Activated CD4-positive, alpha-beta memory T cell treated with anti-CD3 and anti-CD28 coated beads for 36 hours (primary cell): ENCODE measurements around the gene TMEM91. TPM values are rescaled to one million over a fixed set of nuclear protein-coding genes. Genes with fewer than 3 reads are reported as not detected.
"Not testable (repeated sequence)": the region's sequence is repeated elsewhere in the genome, so short reads cannot be mapped to it uniquely, and the experiment has no call there.

Source experiments
- CTCF ChIA-PET: fragments of 350-600 bp; sonication (Branson Sonifier 250); formaldehyde crosslinking; loops from one replicate; lab custom pipeline; 2021; ENCODE audit warnings: antibody characterized with exemption, inconsistent platforms; lab: Charles Lee
- POLR2A ChIA-PET: fragments of 350-600 bp; sonication (Branson Sonifier 250); formaldehyde crosslinking; loops from one replicate; lab custom pipeline; 2021; ENCODE audit warnings: antibody characterized with exemption; lab: Charles Lee
- DNase-seq: peaks from one replicate; pipeline ENCODE4 v3.0.0-alpha.2; 2020
- H3K27ac Mint-ChIP-seq: one replicate; pipeline ENCODE4 v1.8.0; 2021; ENCODE audit warnings: mixed read lengths
- H3K27me3 Mint-ChIP-seq: one replicate; pipeline ENCODE4 v1.8.0; 2021; ENCODE audit warnings: mixed read lengths
- H3K36me3 Mint-ChIP-seq: one replicate; pipeline ENCODE4 v1.8.0; 2021; ENCODE audit warnings: mixed read lengths
- H3K4me1 Mint-ChIP-seq: one replicate; pipeline ENCODE4 v1.8.0; 2021; ENCODE audit warnings: low read depth, mixed read lengths
- H3K4me3 Mint-ChIP-seq: one replicate; pipeline ENCODE4 v1.8.0; 2021; ENCODE audit warnings: mild to moderate bottlenecking, mixed read lengths
- H3K9me3 Mint-ChIP-seq: one replicate; pipeline ENCODE4 v1.8.0; 2021; ENCODE audit warnings: mixed read lengths
- intact Hi-C: fragments of 100-400 bp; cut with micrococcal nuclease; formaldehyde crosslinking; loops from one replicate; pipeline ENCODE4 v1.15.1; 2023
- total RNA-seq, 2 experiments: library from RNA; stranded (reverse); gene quantifications; one replicate each; pipeline ENCODE4 v1.2.3, GENCODE V29; 2021

The TMEM91 gene
- total RNA-seq, 2 experiments from 2014 or later, result 4.5 to 4.6 TPM

GRCh38 chr19:41402010-41402409, 25.7 kb downstream of the TMEM91 start:
- no peak for DNase-seq
- CTCF ChIA-PET, result interaction anchor here (1.2 kb wide), 1 partner anchor 162 kb away, joined by 4 read pairs; no protein-coding TSS in a partner anchor
- Mint-ChIP-seq H3K36me3 (no peaks in the 10 kb centered on the region), H3K4me1 (peaks cover 27% of the 10 kb centered on the region), H3K27ac (no peak overlapping the region), H3K4me3 (no peak overlapping the region), H3K9me3 (no peaks in the 10 kb centered on the region), H3K27me3 (no peaks in the 10 kb centered on the region)
- POLR2A ChIA-PET, result no interaction called here
- intact Hi-C loops, result no loop called here

GRCh38 chr19:41403181-41403970, 27.0 kb downstream of the TMEM91 start:
- Mint-ChIP-seq H3K4me3 (no peak overlapping the region), H3K4me1 (peaks cover 19% of the 10 kb centered on the region), H3K27me3 (no peaks in the 10 kb centered on the region), H3K27ac (peak overlapping the region; percentile 42), H3K9me3 (no peaks in the 10 kb centered on the region), H3K36me3 (no peaks in the 10 kb centered on the region)
- ChIA-PET CTCF (interaction anchor here (0.6 to 1.2 kb wide), 2 partner anchors 160 to 169 kb away, joined by 3 to 4 read pairs; no protein-coding TSS in a partner anchor), POLR2A (no interaction called here)
- intact Hi-C loops, result no loop called here
- DNase-seq, result no peak

- POLR2A ChIA-PET, result no interaction called here
- no peak overlapping the region for H3K27ac Mint-ChIP-seq
- CTCF ChIA-PET, result no interaction called here
Measured at GRCh38 chr19:41405776-41406175, 29.4 kb downstream of the TMEM91 start.

GRCh38 chr19:41407271-41407670, 30.9 kb downstream of the TMEM91 start:
- no peaks in the 10 kb centered on the region for H3K9me3 Mint-ChIP-seq
- ChIA-PET CTCF (no interaction called here), POLR2A (no interaction called here)
- intact Hi-C loops, result no loop called here
- H3K27me3 Mint-ChIP-seq, result no peaks in the 10 kb centered on the region
- peaks cover 3% of the 10 kb centered on the region for H3K36me3 Mint-ChIP-seq
- H3K4me3 Mint-ChIP-seq, result no peak overlapping the region
- peaks cover 7% of the 10 kb centered on the region for H3K4me1 Mint-ChIP-seq
- no peak for DNase-seq
- H3K27ac Mint-ChIP-seq, result no peak overlapping the region

More at GRCh38 chr19:41405776-41406175, 29.4 kb downstream of the TMEM91 start:
- Mint-ChIP-seq H3K9me3 (no peaks in the 10 kb centered on the region), H3K4me1 (peaks cover 13% of the 10 kb centered on the region), H3K4me3 (no peak overlapping the region), H3K36me3 (no peaks in the 10 kb centered on the region), H3K27me3 (no peaks in the 10 kb centered on the region)
- no peak for DNase-seq
- intact Hi-C loops, result no loop called here

- ChIA-PET POLR2A (interaction anchor here (0.6 kb wide), 1 partner anchor 12 kb away, joined by 3 read pairs; no protein-coding TSS in a partner anchor), CTCF (interaction anchor here (1.0 to 2.7 kb wide), 3 partner anchors 41 to 188 kb away, joined by 3 to 12 read pairs (median 6); no protein-coding TSS in a partner anchor)
- Mint-ChIP-seq H3K4me1 (peaks cover 7% of the 10 kb centered on the region), H3K27ac (no peak overlapping the region), H3K4me3 (no peak overlapping the region), H3K36me3 (peaks cover 3% of the 10 kb centered on the region), H3K9me3 (no peaks in the 10 kb centered on the region), H3K27me3 (no peaks in the 10 kb centered on the region)
- no peak for DNase-seq
- intact Hi-C loops, result no loop called here
Measured at GRCh38 chr19:41408256-41408655, 31.9 kb downstream of the TMEM91 start.

- CTCF ChIA-PET, result interaction anchor here (1.0 to 2.7 kb wide), 3 partner anchors 40 to 188 kb away, joined by 3 to 12 read pairs (median 6); no protein-coding TSS in a partner anchor
- H3K36me3 Mint-ChIP-seq, H3K4me3 Mint-ChIP-seq, DNase-seq, H3K27ac Mint-ChIP-seq, POLR2A ChIA-PET, intact Hi-C loops, H3K4me1 Mint-ChIP-seq, H3K27me3 Mint-ChIP-seq, H3K9me3 Mint-ChIP-seq: not testable (repeated sequence)
Measured at GRCh38 chr19:41408846-41409245, 32.5 kb downstream of the TMEM91 start.

- intact Hi-C loops, result no loop called here
- Mint-ChIP-seq H3K27me3 (no peaks in the 10 kb centered on the region), H3K27ac (no peak overlapping the region), H3K4me3 (no peak overlapping the region), H3K9me3 (no peaks in the 10 kb centered on the region), H3K4me1 (peaks cover 7% of the 10 kb centered on the region), H3K36me3 (peaks cover 9% of the 10 kb centered on the region)
- POLR2A ChIA-PET, result no interaction called here
- CTCF ChIA-PET, result interaction anchor here (1.6 to 2.7 kb wide), 2 partner anchors 40 to 187 kb away, joined by 6 to 12 read pairs; no protein-coding TSS in a partner anchor
- DNase-seq, result no peak
Measured at GRCh38 chr19:41409288-41409687, 33.0 kb downstream of the TMEM91 start.

GRCh38 chr19:41410336-41411054, 34.2 kb downstream of the TMEM91 start:
- Mint-ChIP-seq H3K27ac (no peak overlapping the region), H3K4me1 (peaks cover 7% of the 10 kb centered on the region), H3K4me3 (no peak overlapping the region), H3K27me3 (no peaks in the 10 kb centered on the region), H3K9me3 (no peaks in the 10 kb centered on the region), H3K36me3 (peaks cover 12% of the 10 kb centered on the region)
- DNase-seq, result no peak
- CTCF ChIA-PET, result interaction anchor here (2.7 kb wide), 1 partner anchor 186 kb away, joined by 12 read pairs; no protein-coding TSS in a partner anchor
- intact Hi-C loops, result no loop called here
- POLR2A ChIA-PET, result no interaction called here

- Mint-ChIP-seq H3K27ac (no peak overlapping the region), H3K36me3 (peaks cover 12% of the 10 kb centered on the region), H3K4me1 (peaks cover 7% of the 10 kb centered on the region), H3K4me3 (no peak overlapping the region), H3K27me3 (no peaks in the 10 kb centered on the region), H3K9me3 (no peaks in the 10 kb centered on the region)
- ChIA-PET POLR2A (no interaction called here), CTCF (no interaction called here)
- no peak for DNase-seq
- intact Hi-C loops, result no loop called here
Measured at GRCh38 chr19:41411100-41411967, 35.0 kb downstream of the TMEM91 start.

GRCh38 chr19:41411968-41412265, 35.6 kb downstream of the TMEM91 start:
- Mint-ChIP-seq H3K4me3 (no peak overlapping the region), H3K27ac (no peak overlapping the region), H3K27me3 (no peaks in the 10 kb centered on the region), H3K36me3 (peaks cover 12% of the 10 kb centered on the region), H3K4me1 (peaks cover 7% of the 10 kb centered on the region), H3K9me3 (no peaks in the 10 kb centered on the region)
- POLR2A ChIA-PET, result no interaction called here
- CTCF ChIA-PET, result no interaction called here
- intact Hi-C loops, result no loop called here
- no peak for DNase-seq

GRCh38 chr19:41412953-41413352, 36.6 kb downstream of the TMEM91 start:
- POLR2A ChIA-PET, result no interaction called here
- Mint-ChIP-seq H3K4me1 (peaks cover 7% of the 10 kb centered on the region), H3K4me3 (no peak overlapping the region), H3K27me3 (no peaks in the 10 kb centered on the region), H3K27ac (no peak overlapping the region), H3K9me3 (no peaks in the 10 kb centered on the region), H3K36me3 (peaks cover 12% of the 10 kb centered on the region)
- intact Hi-C loops, result no loop called here
- no peak for DNase-seq
- CTCF ChIA-PET, result no interaction called here

GRCh38 chr19:41413947-41414346, 37.6 kb downstream of the TMEM91 start:
- H3K4me1 Mint-ChIP-seq, result peaks cover 7% of the 10 kb centered on the region
- no peak for DNase-seq
- CTCF ChIA-PET, result no interaction called here
- no peak overlapping the region for H3K27ac Mint-ChIP-seq
- intact Hi-C loops, result no loop called here
- H3K9me3 Mint-ChIP-seq, result no peaks in the 10 kb centered on the region
- no peaks in the 10 kb centered on the region for H3K27me3 Mint-ChIP-seq
- peaks cover 14% of the 10 kb centered on the region for H3K36me3 Mint-ChIP-seq
- POLR2A ChIA-PET, result no interaction called here
- H3K4me3 Mint-ChIP-seq, result no peak overlapping the region
